HG02798 (cell line): ENCODE measurements around the gene FGG.
"Not testable (repeated sequence)": the region's sequence is repeated elsewhere in the genome, so short reads cannot be mapped to it uniquely, and the experiment has no call there.

ENCODE experiments used
- ATAC-seq: cut with Tn5 transposase; IDR thresholded peaks from one replicate; pipeline ENCODE4 v1.9.1; 2021; ENCODE audit warnings: mild to moderate bottlenecking; ENCODE audit not compliant: unreplicated experiment, poor library complexity

Gene FGG

GRCh38 chr4:154614306-154614705 is 1.9 kb upstream of the FGG start:
- ATAC-seq, result no peak

GRCh38 chr4:154611833-154612232 is 623 bp downstream of the FGG start:
- no peak for ATAC-seq

GRCh38 chr4:154610582-154610981 is 1.9 kb downstream of the FGG start:
- no peak for ATAC-seq

- ATAC-seq, result no peak
Measured at GRCh38 chr4:154609532-154609931, 2.9 kb downstream of the FGG start.

- no peak for ATAC-seq
Measured at GRCh38 chr4:154608361-154609252, 3.8 kb downstream of the FGG start.

GRCh38 chr4:154606728-154607723 is 5.4 kb downstream of the FGG start:
- no peak for ATAC-seq

GRCh38 chr4:154604696-154605200 is 7.7 kb downstream of the FGG start:
- no peak for ATAC-seq

GRCh38 chr4:154603033-154603943 is 9.2 kb downstream of the FGG start:
- no peak for ATAC-seq

GRCh38 chr4:154602404-154603020 is 9.9 kb downstream of the FGG start:
- no peak for ATAC-seq

- ATAC-seq, result no peak
Measured at GRCh38 chr4:154597798-154598774, 14.4 kb downstream of the FGG start.

GRCh38 chr4:154597281-154597680 is 15.2 kb downstream of the FGG start:
- ATAC-seq, result not testable (repeated sequence)

GRCh38 chr4:154595807-154596206 is 16.6 kb downstream of the FGG start:
- ATAC-seq, result no peak

GRCh38 chr4:154594343-154594742 is 18.1 kb downstream of the FGG start:
- not testable (repeated sequence) for ATAC-seq

- ATAC-seq, result no peak
Measured at GRCh38 chr4:154593868-154594267, 18.6 kb downstream of the FGG start.

- no peak for ATAC-seq
Measured at GRCh38 chr4:154591890-154592289, 20.6 kb downstream of the FGG start.

GRCh38 chr4:154590329-154591006 is 22.0 kb downstream of the FGG start, which contains the start of gene FGA:
Gene FGA (minus strand): TSS chr4:154590742. CDS start chr4:154590687, 55 bp downstream.
- ATAC-seq, result no peak
